Activated CD4-positive, alpha-beta memory T cell treated with anti-CD3 and anti-CD28 coated beads, Interleukin-2, amount 10 ng/mL, durations not matched to agents 7 days and 5 days (primary cell): ENCODE measurements around the gene AP2B1. TPM values are rescaled to one million over a fixed set of nuclear protein-coding genes. Genes with fewer than 3 reads are reported as not detected.

Source experiments
- CTCF ChIA-PET: fragments of 350-600 bp; sonication (Branson Sonifier 250); formaldehyde crosslinking; loops from one replicate; lab custom pipeline; 2021; ENCODE audit warnings: antibody characterized with exemption, inconsistent platforms; lab: Charles Lee
- POLR2A ChIA-PET: fragments of 350-600 bp; sonication (Branson Sonifier 250); formaldehyde crosslinking; loops from one replicate; lab custom pipeline; 2021; ENCODE audit warnings: antibody characterized with exemption; lab: Charles Lee
- DNase-seq: peaks from one replicate; pipeline ENCODE4 v3.0.0-alpha.2; 2020
- H3K27ac Mint-ChIP-seq: one replicate; pipeline ENCODE4 v1.8.0; 2021; ENCODE audit warnings: mild to moderate bottlenecking, mixed read lengths
- H3K27me3 Mint-ChIP-seq: one replicate; pipeline ENCODE4 v1.8.0; 2021; ENCODE audit warnings: mixed read lengths
- H3K36me3 Mint-ChIP-seq: one replicate; pipeline ENCODE4 v1.8.0; 2021; ENCODE audit warnings: low read depth, mixed read lengths
- H3K4me1 Mint-ChIP-seq: one replicate; pipeline ENCODE4 v1.8.0; 2021; ENCODE audit warnings: mixed read lengths
- H3K4me3 Mint-ChIP-seq: one replicate; pipeline ENCODE4 v1.8.0; 2021; ENCODE audit warnings: mild to moderate bottlenecking, mixed read lengths
- H3K9me3 Mint-ChIP-seq: one replicate; pipeline ENCODE4 v1.8.0; 2021; ENCODE audit warnings: mixed read lengths
- total RNA-seq, 2 experiments: library from RNA; stranded (reverse); gene quantifications; one replicate each; pipeline ENCODE4 v1.2.3, GENCODE V29; 2021

The AP2B1 gene
- total RNA-seq, 2 experiments from 2014 or later, result 196 to 203 TPM

DNA sequence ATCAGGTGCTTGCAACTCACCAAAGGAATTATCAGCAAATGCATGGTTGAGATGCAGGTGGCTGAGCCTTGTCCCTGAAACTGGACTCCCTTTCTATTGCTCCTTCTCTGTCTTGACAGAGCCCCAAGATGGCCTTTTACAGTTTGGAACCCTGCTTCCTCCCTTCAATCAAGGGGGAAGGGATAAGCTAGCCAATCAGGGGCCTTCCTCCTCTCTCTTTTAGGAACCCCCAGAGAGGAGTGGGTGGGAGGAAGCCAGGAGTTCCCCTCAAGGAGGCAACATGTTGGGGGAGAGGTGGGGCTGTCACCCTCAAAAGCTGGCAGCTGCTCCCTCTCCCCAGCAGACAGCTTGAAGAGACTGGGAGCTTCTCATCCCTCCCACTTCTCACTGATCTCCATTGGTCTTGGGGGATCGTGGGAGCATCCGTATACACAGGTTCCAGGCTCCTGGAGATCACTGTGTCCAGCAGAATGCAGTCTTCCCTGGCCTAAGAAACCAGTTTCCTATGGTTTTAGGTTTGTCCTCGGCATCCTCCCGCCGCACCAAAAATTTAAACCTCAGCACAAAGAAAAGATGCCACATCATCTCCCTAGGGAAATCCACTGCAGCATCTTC lies 151.5 kb downstream of the AP2B1 start:
- Mint-ChIP-seq H3K4me1 (peaks cover 6% of the 10 kb centered on the region), H3K4me3 (no peak overlapping the region), H3K27me3 (peaks cover 32% of the 10 kb centered on the region), H3K27ac (no peak overlapping the region), H3K9me3 (no peaks in the 10 kb centered on the region), H3K36me3 (no peaks in the 10 kb centered on the region)
- ChIA-PET CTCF (interaction anchor here (0.7 to 1.3 kb wide), 2 partner anchors 9 to 25 kb away, joined by 3 read pairs; no protein-coding TSS in a partner anchor), POLR2A (interaction anchor here (1.1 kb wide), 1 partner anchor 71 kb away, joined by 3 read pairs; the partner anchor contains the start of gene TAF15)
- no peak for DNase-seq

DNA sequence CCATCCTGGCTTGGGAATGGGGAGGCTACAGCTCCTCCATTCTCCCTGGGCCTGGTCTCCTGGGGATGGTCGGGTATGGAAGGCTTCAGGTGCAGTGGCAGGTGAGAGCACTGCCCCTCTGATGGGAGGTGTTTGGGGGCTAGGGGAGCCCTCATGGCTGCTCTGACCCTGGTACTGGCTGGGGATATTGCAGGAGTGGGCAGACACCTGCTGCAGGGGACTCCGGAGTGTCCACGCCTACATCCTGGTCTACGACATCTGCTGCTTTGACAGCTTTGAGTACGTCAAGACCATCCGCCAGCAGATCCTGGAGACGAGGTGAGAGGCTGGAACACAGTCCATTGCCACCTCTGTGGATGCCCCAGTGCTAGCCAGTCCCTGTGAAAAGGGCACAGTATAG lies 153.1 kb downstream of the AP2B1 start:
- no peak overlapping the region for H3K27ac Mint-ChIP-seq
- H3K36me3 Mint-ChIP-seq, result no peaks in the 10 kb centered on the region
- CTCF ChIA-PET, result interaction anchor here (1.0 to 1.3 kb wide), 4 partner anchors 7 to 127 kb away, joined by 3 to 5 read pairs (median 3); no protein-coding TSS in a partner anchor
- POLR2A ChIA-PET, result interaction anchor here (1.0 kb wide), 1 partner anchor 18 kb away, joined by 3 read pairs; no protein-coding TSS in a partner anchor
- no peak overlapping the region for H3K4me3 Mint-ChIP-seq
- H3K4me1 Mint-ChIP-seq, result peaks cover 6% of the 10 kb centered on the region
- H3K27me3 Mint-ChIP-seq, result peaks cover 38% of the 10 kb centered on the region
- no peaks in the 10 kb centered on the region for H3K9me3 Mint-ChIP-seq
- DNase-seq, result no peak

DNA sequence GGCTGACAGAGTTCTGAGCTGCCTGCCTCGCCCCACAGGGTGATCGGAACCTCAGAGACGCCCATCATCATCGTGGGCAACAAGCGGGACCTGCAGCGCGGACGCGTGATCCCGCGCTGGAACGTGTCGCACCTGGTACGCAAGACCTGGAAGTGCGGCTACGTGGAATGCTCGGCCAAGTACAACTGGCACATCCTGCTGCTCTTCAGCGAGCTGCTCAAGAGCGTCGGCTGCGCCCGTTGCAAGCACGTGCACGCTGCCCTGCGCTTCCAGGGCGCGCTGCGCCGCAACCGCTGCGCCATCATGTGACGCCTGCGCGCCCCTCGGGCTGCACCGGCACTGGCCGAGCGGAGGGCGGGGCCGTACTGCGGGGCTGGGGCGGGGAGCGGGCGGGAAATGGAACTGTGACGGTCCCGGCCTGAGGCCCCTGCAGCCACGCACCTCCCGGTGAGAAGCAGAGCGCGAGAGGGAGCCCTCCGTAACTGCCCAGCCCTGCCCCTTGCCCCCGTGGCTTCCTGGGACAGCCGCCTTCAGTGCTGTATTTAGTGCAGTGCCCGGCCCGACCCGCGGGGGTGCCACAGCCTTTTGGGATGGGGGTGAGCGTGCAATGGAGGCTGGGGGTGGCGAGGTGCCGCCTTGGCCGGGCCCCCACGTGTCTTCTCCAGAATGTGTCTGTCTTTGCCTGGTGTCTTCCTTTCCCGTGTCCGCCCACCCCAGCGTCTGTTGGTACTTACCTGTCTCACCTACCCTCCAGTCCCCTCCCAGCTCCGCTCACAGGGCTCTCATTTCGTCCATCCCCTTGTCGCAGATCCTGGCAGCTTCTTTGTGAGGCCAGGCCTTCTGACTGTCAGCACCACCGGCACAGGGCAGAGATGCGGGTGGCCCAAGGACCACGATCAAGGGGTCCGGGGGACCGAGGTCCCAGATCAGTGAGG lies 154.1 kb downstream of the AP2B1 start:
- ChIA-PET POLR2A (no interaction called here), CTCF (no interaction called here)
- H3K27me3 Mint-ChIP-seq, result peaks cover 38% of the 10 kb centered on the region
- peak; percentile 29 for DNase-seq
- no peaks in the 10 kb centered on the region for H3K36me3 Mint-ChIP-seq
- peaks cover 6% of the 10 kb centered on the region for H3K4me1 Mint-ChIP-seq
- no peak overlapping the region for H3K4me3 Mint-ChIP-seq
- no peaks in the 10 kb centered on the region for H3K9me3 Mint-ChIP-seq
- no peak overlapping the region for H3K27ac Mint-ChIP-seq

DNA sequence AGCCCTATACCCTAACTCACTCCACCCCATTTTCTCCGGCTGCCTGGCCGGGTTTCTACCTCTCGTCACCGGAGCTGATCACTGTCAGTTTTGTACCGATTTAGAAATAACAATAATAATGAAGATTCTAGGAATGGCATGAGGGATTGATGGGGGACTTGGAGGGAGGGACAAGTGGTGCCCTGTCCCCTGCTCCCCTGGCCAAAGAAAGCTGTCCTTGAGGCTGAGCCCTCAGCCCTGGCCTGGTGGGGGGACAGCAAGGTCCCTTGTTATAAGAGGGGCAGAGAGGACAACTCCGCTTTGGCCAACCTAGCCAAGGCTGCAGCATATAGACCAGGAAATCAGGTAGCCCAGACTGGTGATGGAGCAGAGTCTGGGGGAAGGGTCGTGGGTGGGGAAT lies 155.4 kb downstream of the AP2B1 start:
- H3K36me3 Mint-ChIP-seq, result no peaks in the 10 kb centered on the region
- H3K9me3 Mint-ChIP-seq, result no peaks in the 10 kb centered on the region
- no peak overlapping the region for H3K4me3 Mint-ChIP-seq
- ChIA-PET POLR2A (no interaction called here), CTCF (no interaction called here)
- peaks cover 6% of the 10 kb centered on the region for H3K4me1 Mint-ChIP-seq
- peaks cover 38% of the 10 kb centered on the region for H3K27me3 Mint-ChIP-seq
- no peak for DNase-seq
- no peak overlapping the region for H3K27ac Mint-ChIP-seq

DNA sequence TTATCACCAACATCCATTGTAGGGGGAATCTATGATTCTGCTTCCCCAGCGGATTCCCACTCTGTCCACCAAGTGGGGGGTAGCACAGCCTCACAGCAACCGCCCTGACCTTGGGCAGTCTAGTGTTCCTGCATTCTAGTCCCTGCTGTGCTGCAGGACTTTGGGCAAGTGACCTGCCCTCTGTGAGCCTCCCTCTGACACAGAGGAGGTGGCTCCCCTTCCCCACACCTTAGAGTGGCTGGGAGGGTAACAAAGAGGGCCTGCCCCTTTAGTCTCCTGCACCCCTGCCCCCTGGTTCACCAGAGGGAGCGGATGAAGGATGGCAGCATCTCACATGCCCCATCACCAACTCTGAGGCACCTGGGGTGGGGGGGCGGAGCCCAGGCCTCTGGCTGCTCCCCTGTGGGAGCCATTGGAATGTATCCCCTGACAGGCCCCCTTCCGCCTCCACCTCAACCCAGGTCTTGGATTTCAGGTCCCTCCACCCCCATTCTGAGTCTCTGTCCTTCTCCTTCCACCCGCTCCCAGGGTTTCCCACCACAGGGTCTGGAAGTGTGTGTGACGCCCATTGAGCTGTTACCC lies 155.9 kb downstream of the AP2B1 start:
- peaks cover 6% of the 10 kb centered on the region for H3K4me1 Mint-ChIP-seq
- H3K4me3 Mint-ChIP-seq, result no peak overlapping the region
- no peaks in the 10 kb centered on the region for H3K36me3 Mint-ChIP-seq
- no peak for DNase-seq
- no peak overlapping the region for H3K27ac Mint-ChIP-seq
- POLR2A ChIA-PET, result no interaction called here
- CTCF ChIA-PET, result no interaction called here
- H3K27me3 Mint-ChIP-seq, result peaks cover 38% of the 10 kb centered on the region
- no peaks in the 10 kb centered on the region for H3K9me3 Mint-ChIP-seq

DNA sequence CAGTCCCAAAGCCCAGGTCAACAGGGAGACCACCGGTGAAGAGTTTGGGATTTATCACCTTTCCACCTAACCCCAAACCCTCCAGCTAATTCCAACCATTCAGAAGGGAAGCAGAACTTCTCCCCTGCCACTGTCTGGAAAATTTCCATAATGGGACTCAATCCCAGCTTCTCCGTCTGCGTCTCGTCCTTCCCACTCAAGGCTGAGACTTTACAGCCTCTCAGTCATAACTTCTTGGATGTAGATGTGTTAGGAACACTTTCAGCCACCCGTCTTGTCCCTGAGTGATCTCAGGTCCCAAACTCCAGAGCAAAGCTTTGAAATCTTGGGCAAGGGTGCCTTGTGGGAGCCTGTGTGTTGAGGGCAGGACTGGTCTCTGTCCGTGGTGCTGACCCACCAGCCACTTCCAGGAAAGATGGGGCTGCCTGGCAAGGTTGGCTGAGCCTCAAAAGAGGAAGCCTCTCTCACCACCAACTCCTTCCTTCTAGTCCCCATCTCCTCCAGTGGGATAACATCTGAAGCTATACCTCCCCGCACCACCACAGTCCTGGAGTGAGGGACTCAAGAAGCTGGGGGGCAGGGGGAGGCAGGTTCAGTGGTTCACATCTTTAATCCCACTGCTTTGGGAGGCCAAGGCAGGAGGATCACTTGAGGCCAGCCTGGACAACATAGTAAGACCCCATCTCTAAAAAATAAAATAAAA lies 156.7 kb downstream of the AP2B1 start:
- Mint-ChIP-seq H3K27ac (no peak overlapping the region), H3K4me3 (no peak overlapping the region), H3K9me3 (no peaks in the 10 kb centered on the region), H3K27me3 (peaks cover 42% of the 10 kb centered on the region), H3K4me1 (peaks cover 6% of the 10 kb centered on the region), H3K36me3 (no peaks in the 10 kb centered on the region)
- peak; percentile 34 for DNase-seq
- ChIA-PET POLR2A (no interaction called here), CTCF (no interaction called here)

DNA sequence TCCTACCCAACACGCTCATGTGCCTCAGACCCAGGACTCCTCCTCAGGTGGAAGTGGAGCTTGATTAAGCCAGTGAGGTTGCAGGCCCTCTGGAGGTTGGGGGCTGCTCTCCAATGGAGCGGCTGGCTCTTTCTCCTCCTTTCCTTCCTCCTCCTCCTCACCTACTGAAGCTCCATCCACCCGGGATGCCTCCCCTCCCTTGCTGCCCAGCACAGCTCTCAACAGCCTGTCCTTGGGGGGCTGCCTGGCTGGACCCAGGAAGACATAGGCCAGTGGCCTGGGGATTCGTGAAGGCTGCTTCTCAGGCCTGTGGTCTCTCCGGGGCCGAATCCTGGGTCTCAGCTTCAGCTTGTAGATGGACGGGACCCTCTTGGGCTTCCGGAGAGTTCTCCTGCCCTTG lies 157.7 kb downstream of the AP2B1 start:
- Mint-ChIP-seq H3K4me1 (peaks cover 10% of the 10 kb centered on the region), H3K9me3 (no peaks in the 10 kb centered on the region), H3K27ac (no peak overlapping the region), H3K27me3 (peaks cover 44% of the 10 kb centered on the region), H3K4me3 (no peak overlapping the region), H3K36me3 (no peaks in the 10 kb centered on the region)
- ChIA-PET CTCF (interaction anchor here (0.6 to 1.8 kb wide), 3 partner anchors 19 to 132 kb away, joined by 3 to 8 read pairs (median 4); no protein-coding TSS in a partner anchor), POLR2A (interaction anchor here (1.1 kb wide), 1 partner anchor 64 kb away, joined by 3 read pairs; the partner anchor contains the start of gene TAF15)
- no peak for DNase-seq

DNA sequence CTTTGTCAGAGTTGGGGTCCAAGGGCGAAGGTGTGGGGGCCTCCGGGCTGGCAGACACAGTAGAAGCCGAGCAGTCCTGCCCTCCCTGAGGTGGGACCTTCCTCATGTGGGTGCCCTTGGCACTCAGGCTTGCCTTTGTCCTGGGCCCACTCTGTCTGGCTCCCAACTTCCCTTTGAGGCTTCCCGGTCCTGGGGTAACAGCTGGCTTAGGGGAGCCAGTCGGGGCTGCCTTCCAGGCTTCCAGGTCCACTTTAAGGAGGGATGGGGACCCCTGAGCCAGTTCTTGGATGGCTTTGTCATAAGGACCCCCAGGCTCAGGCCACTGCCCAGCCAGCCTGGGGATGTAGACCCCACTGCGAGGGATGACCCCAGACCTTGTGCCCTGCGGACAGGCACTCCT lies 158.1 kb downstream of the AP2B1 start:
- H3K36me3 Mint-ChIP-seq, result no peaks in the 10 kb centered on the region
- POLR2A ChIA-PET, result interaction anchor here (1.1 kb wide), 1 partner anchor 64 kb away, joined by 3 read pairs; the partner anchor contains the start of gene TAF15
- CTCF ChIA-PET, result interaction anchor here (0.6 to 1.8 kb wide), 3 partner anchors 19 to 132 kb away, joined by 3 to 8 read pairs (median 4); no protein-coding TSS in a partner anchor
- H3K9me3 Mint-ChIP-seq, result no peaks in the 10 kb centered on the region
- H3K4me1 Mint-ChIP-seq, result peaks cover 12% of the 10 kb centered on the region
- DNase-seq, result no peak
- peaks cover 42% of the 10 kb centered on the region for H3K27me3 Mint-ChIP-seq
- no peak overlapping the region for H3K27ac Mint-ChIP-seq
- no peak overlapping the region for H3K4me3 Mint-ChIP-seq

DNA sequence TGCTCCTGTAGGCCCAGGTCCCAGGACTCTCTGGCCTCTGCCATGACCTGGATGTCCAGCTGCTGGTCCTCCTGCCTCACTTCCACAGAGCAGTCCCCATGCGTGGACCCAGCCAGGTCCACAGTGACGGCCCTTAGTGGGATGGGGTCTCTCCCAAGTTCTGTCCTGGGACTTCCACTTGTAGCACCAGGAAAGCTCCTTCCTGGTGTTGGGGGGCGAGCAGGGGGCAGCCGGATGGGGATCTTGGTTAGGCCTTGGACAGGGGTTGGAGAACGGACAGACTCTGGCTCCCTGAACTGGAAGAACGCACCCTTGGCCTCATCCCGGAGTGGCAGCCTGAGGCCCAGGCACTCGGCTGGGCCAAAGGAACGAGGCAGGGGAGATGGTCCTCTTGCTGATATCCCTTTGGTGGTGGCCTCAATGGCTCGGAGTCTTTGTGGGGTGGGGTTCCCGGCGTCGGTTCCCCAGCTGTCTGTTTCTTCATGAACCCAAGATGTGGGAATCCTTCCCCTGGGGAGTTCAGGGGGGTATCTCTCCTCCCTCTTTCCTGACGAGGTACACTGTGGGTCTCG lies 158.7 kb downstream of the AP2B1 start:
- Mint-ChIP-seq H3K27ac (no peak overlapping the region), H3K36me3 (no peaks in the 10 kb centered on the region), H3K4me1 (peaks cover 12% of the 10 kb centered on the region), H3K9me3 (no peaks in the 10 kb centered on the region), H3K4me3 (no peak overlapping the region), H3K27me3 (peaks cover 44% of the 10 kb centered on the region)
- DNase-seq, result no peak
- ChIA-PET POLR2A (interaction anchor here (1.1 kb wide), 1 partner anchor 63 kb away, joined by 3 read pairs; the partner anchor contains the start of gene TAF15), CTCF (interaction anchor here (1.1 to 1.8 kb wide), 2 partner anchors 18 to 133 kb away, joined by 5 to 8 read pairs; no protein-coding TSS in a partner anchor)

DNA sequence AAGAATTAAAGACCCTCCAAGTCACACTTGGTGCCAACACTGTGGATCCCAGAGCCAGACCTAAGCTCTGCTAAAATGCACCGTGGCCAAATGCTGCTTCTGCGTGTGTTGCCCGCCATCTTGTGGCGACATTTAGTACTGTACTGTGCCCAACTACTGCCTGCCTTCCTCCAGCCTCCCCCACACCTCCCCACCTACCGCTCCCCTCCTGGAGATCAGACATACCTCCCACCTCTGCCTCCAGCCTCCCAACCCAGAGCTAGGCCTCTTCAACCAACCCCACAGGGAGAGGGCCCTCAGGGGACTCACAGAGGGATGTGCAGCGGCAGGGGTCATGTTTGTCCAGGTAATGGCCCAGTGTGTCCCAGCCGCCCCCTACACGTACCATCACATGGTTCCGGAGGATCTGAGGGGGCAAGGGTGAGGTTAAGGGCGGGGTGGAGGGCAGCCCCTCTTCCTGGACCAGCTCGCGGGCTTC lies 160.5 kb downstream of the AP2B1 start:
- peaks cover 37% of the 10 kb centered on the region for H3K27me3 Mint-ChIP-seq
- DNase-seq, result peak; percentile 80
- no peak overlapping the region for H3K4me3 Mint-ChIP-seq
- H3K36me3 Mint-ChIP-seq, result no peaks in the 10 kb centered on the region
- ChIA-PET CTCF (interaction anchor here (0.6 to 2.1 kb wide), 40 partner anchors 8 to 657 kb away, joined by 3 to 27 read pairs (median 4); partner anchors contain the start of genes RAD51D and RASL10B), POLR2A (interaction anchor here (1.0 to 1.4 kb wide), 2 partner anchors 9 to 134 kb away, joined by 3 read pairs; no protein-coding TSS in a partner anchor)
- H3K9me3 Mint-ChIP-seq, result no peaks in the 10 kb centered on the region
- H3K27ac Mint-ChIP-seq, result no peak overlapping the region
- peaks cover 10% of the 10 kb centered on the region for H3K4me1 Mint-ChIP-seq

DNA sequence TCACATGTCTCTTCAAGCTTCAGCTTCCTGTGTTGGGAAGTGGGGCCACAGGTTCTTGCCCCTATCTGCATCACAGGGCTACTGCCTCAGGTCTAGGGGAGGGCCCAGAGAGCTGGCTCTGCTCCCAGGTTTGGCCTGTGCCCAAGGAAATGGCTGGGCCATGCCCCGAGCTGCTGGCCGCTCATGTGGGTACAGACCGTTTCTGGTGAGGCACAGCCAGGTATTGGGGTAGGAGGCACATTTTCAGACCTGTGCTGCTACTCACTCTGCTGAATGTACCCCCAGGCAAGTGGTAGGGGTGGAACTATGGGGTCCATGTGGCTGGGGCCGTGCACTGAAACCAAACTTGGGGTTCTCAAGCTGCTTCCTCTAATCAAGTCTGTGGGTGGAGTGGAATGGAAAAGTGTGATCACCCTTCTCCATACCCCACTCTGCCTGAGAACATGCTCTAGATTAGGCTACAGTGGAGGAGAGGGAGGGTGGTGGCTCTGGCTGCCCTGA lies 161.3 kb downstream of the AP2B1 start:
- Mint-ChIP-seq H3K27me3 (peaks cover 42% of the 10 kb centered on the region), H3K4me3 (no peak overlapping the region), H3K4me1 (peaks cover 10% of the 10 kb centered on the region), H3K9me3 (no peaks in the 10 kb centered on the region), H3K36me3 (no peaks in the 10 kb centered on the region), H3K27ac (no peak overlapping the region)
- POLR2A ChIA-PET, result interaction anchor here (1.4 kb wide), 1 partner anchor 9 kb away, joined by 3 read pairs; no protein-coding TSS in a partner anchor
- no peak for DNase-seq
- CTCF ChIA-PET, result interaction anchor here (0.9 to 2.6 kb wide), 9 partner anchors 9 to 608 kb away, joined by 3 to 16 read pairs (median 7); no protein-coding TSS in a partner anchor
